Tibial nerve (tissue), 4 donors: ENCODE data around the gene ILDR1. TPM values are rescaled to one million over a fixed set of nuclear protein-coding genes. Genes with fewer than 3 reads are reported as not detected.
A peak's percentile ranks its signal among the peaks of the same experiment; 100 is the strongest.

Experiments used
- DNase-seq, 2 donors: peaks; one replicate each; pipeline ENCODE4 v3.0.0-alpha.2; 2019; ENCODE audit warnings: low spot score in 2 of 2
- H3K27ac ChIP-seq, 4 donors: fragments of 200-600 bp; sonication (generic) in 3 of 4; one replicate each; pipeline ENCODE4 v1.5.1; 2017 to 2019; ENCODE audit warnings: mild to moderate bottlenecking in 1 of 4
- H3K27me3 ChIP-seq, 2 donors: fragments of 200-600 bp; sonication (generic) in 1 of 2; one replicate each; pipeline versions ENCODE4 v1.5.1 to v1.6.0; 2017 to 2019
- H3K36me3 ChIP-seq, 3 donors: fragments of 200-600 bp; sonication (generic); one replicate each; pipeline ENCODE4 v1.5.1; 2018 to 2019
- H3K4me1 ChIP-seq, 4 donors: fragments of 200-600 bp; sonication (generic) in 3 of 4; one replicate each; pipeline ENCODE4 v1.5.1; 2017 to 2019
- H3K4me3 ChIP-seq, 4 donors: fragments of 200-600 bp; sonication (generic) in 3 of 4; one replicate each; pipeline ENCODE4 v1.5.1; 2017 to 2019; ENCODE audit warnings: mild to moderate bottlenecking in 1 of 4, moderate library complexity in 1 of 4
- H3K9me3 ChIP-seq, 4 donors: fragments of 200-600 bp; sonication (generic) in 3 of 4; one replicate each; pipeline ENCODE4 v1.5.1; 2017 to 2019
- EP300 ChIP-seq, 2 donors: sonication (generic); formaldehyde crosslinking; IDR thresholded peaks; one replicate each; pipeline ENCODE4 v1.6.1; 2017; ENCODE audit warnings: antibody characterized with exemption in 2 of 2, mild to moderate bottlenecking in 1 of 2
- POLR2A ChIP-seq, 2 donors: fragments of 450-650 bp; IDR thresholded peaks; one replicate each; pipeline ENCODE4 v1.6.1; 2017; ENCODE audit warnings: antibody characterized with exemption in 2 of 2, mild to moderate bottlenecking in 2 of 2, moderate library complexity in 2 of 2
- WGBS, 2 donors: methylation state at CpG; one replicate each; pipeline ENCODE4 v1.1.5; 2018; 5-methylcytosine and 5-hydroxymethylcytosine counted together
- total RNA-seq, 4 donors: library from RNA; depleted of rRNA; stranded (reverse); fragments of >200 nt; gene quantifications; one replicate each; pipeline ENCODE4 v1.1.0, GENCODE V29; 2016
- TF ChIP-seq, protein P1 (sequence below), 5 experiments: fragments of 200-600 bp in 3 of 5; fragments of 450-650 bp in 2 of 5; sonication (generic) in 3 of 5; IDR thresholded peaks; one replicate each; pipeline ENCODE4 v1.5.1; 2016 to 2019; ENCODE audit warnings: antibody characterized with exemption in 5 of 5, mild to moderate bottlenecking in 3 of 5, moderate library complexity in 2 of 5

ILDR1 gene
- total RNA-seq, 4 donors from 2014 or later = not detected

DNA sequence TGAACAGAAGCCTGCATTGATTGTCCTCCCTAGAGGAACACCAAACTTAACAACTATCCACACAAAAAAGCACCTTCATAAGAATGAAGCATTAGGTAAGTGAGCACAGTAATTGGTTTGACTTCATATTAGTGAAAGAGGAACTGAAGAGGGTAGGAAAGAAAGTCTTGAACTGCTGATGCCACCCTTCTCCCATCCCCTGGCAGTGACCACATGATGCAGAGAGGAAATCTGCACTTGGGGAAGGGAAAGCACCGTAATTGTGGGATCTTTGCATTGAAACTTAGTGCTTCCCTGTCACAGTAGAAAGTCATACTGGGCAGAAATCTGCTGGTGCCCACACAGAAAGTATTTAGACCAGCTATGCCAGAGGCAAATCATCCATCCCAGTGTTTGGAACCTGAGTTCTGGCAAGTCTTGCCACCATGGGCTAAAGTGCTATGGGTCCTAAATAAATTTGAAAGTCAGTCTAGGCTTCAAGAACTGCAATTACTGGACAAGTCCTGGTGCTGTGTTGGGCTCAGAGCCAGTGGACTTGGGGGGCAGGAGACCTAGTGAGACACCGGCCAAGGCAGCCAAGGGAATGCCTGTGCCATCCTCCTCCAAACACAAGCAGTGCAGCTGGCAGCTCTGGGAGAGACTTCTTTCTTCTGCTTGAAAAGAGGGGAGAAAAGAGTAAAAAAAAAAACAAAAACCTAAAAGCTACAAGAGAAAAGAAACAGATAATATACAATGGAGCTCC, 64.2 kb downstream of the ILDR1 start:
- no peak overlapping the region for H3K4me3 ChIP-seq
- H3K27ac ChIP-seq = no peak overlapping the region
- H3K36me3 ChIP-seq = no peaks in the 10 kb centered on the region
- TF ChIP-seq, protein P1, sequence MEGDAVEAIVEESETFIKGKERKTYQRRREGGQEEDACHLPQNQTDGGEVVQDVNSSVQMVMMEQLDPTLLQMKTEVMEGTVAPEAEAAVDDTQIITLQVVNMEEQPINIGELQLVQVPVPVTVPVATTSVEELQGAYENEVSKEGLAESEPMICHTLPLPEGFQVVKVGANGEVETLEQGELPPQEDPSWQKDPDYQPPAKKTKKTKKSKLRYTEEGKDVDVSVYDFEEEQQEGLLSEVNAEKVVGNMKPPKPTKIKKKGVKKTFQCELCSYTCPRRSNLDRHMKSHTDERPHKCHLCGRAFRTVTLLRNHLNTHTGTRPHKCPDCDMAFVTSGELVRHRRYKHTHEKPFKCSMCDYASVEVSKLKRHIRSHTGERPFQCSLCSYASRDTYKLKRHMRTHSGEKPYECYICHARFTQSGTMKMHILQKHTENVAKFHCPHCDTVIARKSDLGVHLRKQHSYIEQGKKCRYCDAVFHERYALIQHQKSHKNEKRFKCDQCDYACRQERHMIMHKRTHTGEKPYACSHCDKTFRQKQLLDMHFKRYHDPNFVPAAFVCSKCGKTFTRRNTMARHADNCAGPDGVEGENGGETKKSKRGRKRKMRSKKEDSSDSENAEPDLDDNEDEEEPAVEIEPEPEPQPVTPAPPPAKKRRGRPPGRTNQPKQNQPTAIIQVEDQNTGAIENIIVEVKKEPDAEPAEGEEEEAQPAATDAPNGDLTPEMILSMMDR (IDR thresholded peaks at IDR 0.05) = no peak
- TF ChIP-seq EP300 (IDR thresholded peaks at IDR 0.05) = peak in 1 of 2 donors; percentile 60
- no peaks in the 10 kb centered on the region for H3K4me1 ChIP-seq
- H3K9me3 ChIP-seq = peaks cover 0 to 4% (median 0%) of the 10 kb centered on the region in 4 donors
- 73 to 76% methylated on average over 2 of the region's 2 CpGs for WGBS, 2 donors
- DNase-seq = no peak
- H3K27me3 ChIP-seq = no peaks in the 10 kb centered on the region

DNA sequence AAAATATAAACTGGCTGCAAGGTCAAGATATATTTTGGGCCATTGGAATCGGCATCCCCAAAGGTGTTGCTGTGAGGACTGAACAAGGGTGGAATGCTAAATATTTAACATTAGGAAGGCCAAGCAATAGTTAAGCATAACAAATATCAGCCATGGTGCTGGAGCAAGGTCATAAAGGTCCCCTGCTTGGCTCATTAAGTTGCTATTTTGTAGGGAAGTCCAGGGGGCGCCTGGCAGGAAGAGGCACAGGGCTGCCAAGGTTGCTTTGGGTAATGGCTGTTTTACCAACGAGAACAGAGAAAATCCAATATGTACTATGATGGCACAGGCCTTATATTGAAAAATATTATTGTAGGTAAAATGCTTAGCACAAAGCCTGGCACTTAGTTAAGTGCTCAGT, 65.7 kb downstream of the ILDR1 start:
- no peak overlapping the region for H3K4me3 ChIP-seq
- WGBS, 2 donors = 69 to 88% methylated on average over 3 of the region's 3 CpGs
- H3K27me3 ChIP-seq = no peaks in the 10 kb centered on the region
- no peak overlapping the region for H3K27ac ChIP-seq
- TF ChIP-seq POLR2A (IDR thresholded peaks at IDR 0.05) = no peak
- TF ChIP-seq, protein P1 (IDR thresholded peaks at IDR 0.05) = no peak
- TF ChIP-seq EP300 (IDR thresholded peaks at IDR 0.05) = no peak
- DNase-seq = no peak
- H3K36me3 ChIP-seq = no peaks in the 10 kb centered on the region
- no peaks in the 10 kb centered on the region for H3K4me1 ChIP-seq
- peaks cover 0 to 14% (median 2%) of the 10 kb centered on the region in 4 donors for H3K9me3 ChIP-seq

DNA sequence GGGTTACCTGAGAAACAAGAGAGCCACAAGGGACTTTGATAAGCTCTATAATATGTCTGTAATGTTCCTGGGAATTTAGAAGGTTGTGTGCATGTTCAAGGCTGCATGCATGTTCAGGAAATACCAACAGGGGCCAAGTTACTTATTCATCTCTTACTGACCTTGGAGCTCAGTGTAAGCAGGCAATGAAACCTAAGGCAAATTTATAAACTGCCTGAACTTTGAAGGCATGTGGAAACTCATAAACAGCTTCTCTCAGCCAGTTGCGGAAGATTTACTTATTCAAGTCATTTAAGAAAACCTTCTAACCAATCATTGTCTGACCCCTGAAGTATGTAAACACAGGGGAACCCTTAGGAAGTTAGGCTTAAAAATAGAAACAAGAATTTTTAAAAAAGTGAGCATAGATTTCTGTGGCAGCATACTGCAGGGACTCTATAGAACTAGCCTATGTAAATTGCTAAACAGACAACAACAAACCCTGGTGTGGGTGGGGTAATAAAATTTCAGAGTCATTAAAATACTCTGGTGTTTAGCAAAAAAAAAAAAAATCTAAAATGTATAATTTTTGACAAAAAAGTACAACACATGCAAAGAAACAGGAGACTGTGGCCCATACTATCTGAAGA, 70.6 kb downstream of the ILDR1 start:
- H3K4me1 ChIP-seq = no peaks in the 10 kb centered on the region
- TF ChIP-seq POLR2A (IDR thresholded peaks at IDR 0.05) (no peak), EP300 (IDR thresholded peaks at IDR 0.05) (no peak)
- TF ChIP-seq, protein P1 (IDR thresholded peaks at IDR 0.05) = no peak
- H3K27me3 ChIP-seq = no peaks in the 10 kb centered on the region
- H3K36me3 ChIP-seq = no peaks in the 10 kb centered on the region
- 29 to 32% methylated on average over 1 of the region's 1 CpG for WGBS, 2 donors
- no peak overlapping the region for H3K4me3 ChIP-seq
- peaks cover 0 to 14% (median 2%) of the 10 kb centered on the region in 4 donors for H3K9me3 ChIP-seq
- no peak for DNase-seq
- H3K27ac ChIP-seq = no peak overlapping the region

DNA sequence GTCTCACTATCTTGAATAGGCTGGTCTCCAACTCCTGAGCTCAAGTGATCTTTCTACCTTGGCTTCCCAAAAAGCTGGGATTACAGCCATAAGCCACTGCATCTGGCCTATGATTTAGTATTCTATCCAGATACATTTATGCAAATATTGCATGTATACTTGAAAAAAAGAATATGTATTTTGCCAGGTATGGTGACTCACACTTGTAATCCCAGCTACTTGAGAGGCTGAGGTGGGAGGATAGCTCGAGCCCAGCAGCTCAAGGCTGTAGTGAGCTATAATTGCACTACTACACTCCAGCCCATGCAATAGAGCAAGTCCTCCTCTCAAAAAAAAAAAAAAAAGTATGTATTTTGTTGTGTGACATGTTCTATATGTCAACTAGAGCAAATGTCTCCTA, 73.4 kb downstream of the ILDR1 start:
- WGBS, 2 donors = 81 to 87% methylated on average over 1 of the region's 1 CpG
- Histone ChIP-seq H3K4me1 (no peaks in the 10 kb centered on the region), H3K27ac (no peak overlapping the region), H3K4me3 (no peak overlapping the region), H3K9me3 (peaks cover 0 to 12% (median 2%) of the 10 kb centered on the region in 4 donors), H3K27me3 (no peaks in the 10 kb centered on the region), H3K36me3 (no peaks in the 10 kb centered on the region)
- TF ChIP-seq EP300 (IDR thresholded peaks at IDR 0.05) (no peak), POLR2A (IDR thresholded peaks at IDR 0.05) (no peak)
- TF ChIP-seq, protein P1 (IDR thresholded peaks at IDR 0.05) = no peak
- no peak for DNase-seq

DNA sequence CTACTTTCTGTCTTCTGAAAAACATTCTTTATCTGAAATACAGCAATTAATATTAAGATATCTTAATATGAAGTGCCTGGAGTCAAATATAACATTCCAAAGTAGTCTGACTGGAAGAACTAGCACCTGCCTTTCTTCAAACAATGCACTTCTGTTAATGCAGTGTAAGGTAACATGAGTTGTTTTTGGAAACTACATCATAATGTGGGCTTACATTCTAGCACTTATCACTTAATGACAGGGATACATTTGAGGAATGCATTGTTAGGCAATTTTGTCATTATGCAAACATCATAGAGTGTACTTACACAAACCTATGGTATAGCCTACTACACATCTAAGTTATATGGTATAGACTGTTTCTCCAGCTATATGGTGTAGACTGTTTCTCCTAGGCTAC, 78.6 kb downstream of the ILDR1 start:
- TF ChIP-seq, protein P1 (IDR thresholded peaks at IDR 0.05) = no peak
- no peak for TF ChIP-seq POLR2A (IDR thresholded peaks at IDR 0.05)
- no peak for TF ChIP-seq EP300 (IDR thresholded peaks at IDR 0.05)
- H3K27ac ChIP-seq = no peak overlapping the region

More for the DNA sequence above, 78.6 kb downstream of the ILDR1 start:
- Histone ChIP-seq H3K4me1 (no peaks in the 10 kb centered on the region), H3K36me3 (peaks cover 0 to 18% (median 0%) of the 10 kb centered on the region in 3 donors), H3K4me3 (no peak overlapping the region), H3K9me3 (no peaks in the 10 kb centered on the region), H3K27me3 (no peaks in the 10 kb centered on the region)
- no peak for DNase-seq
